Esophagus muscularis mucosa (tissue), 3 donors: Measurements from ENCODE around the gene GPR21.

Source experiments
- CTCF ChIP-seq, 3 experiments: fragments of 200-600 bp in 2 of 3; fragments of 450-650 bp in 1 of 3; sonication (generic) in 2 of 3; IDR thresholded peaks; one replicate each; pipeline ENCODE4 v1.5.1; 2017 to 2019; ENCODE audit warnings: antibody characterized with exemption in 3 of 3, mild to moderate bottlenecking in 2 of 3, moderate library complexity in 1 of 3
- POLR2A ChIP-seq: fragments of 450-650 bp; IDR thresholded peaks from one replicate; pipeline ENCODE4 v1.6.1; 2017; ENCODE audit warnings: antibody characterized with exemption, moderate library complexity, mild to moderate bottlenecking, low read depth
- POLR2AphosphoS5 ChIP-seq, 2 donors: sonication (generic); formaldehyde crosslinking; IDR thresholded peaks; one replicate each; pipeline ENCODE4 v1.6.1; 2017; ENCODE audit warnings: antibody characterized with exemption in 2 of 2

GRCh38 chr9:122998448-122998847, 35.0 kb upstream of the GPR21 start:
- TF ChIP-seq POLR2A = no peak
- no peak for TF ChIP-seq CTCF (IDR thresholded peaks at IDR 0.05)
- TF ChIP-seq POLR2AphosphoS5 (IDR thresholded peaks at IDR 0.05) = no peak
